ENCODE results near the gene AMMECR1L. TPM values are rescaled to one million over a fixed set of nuclear protein-coding genes. Genes with fewer than 3 reads are reported as not detected.

The AMMECR1L gene
- total and polyA plus RNA-seq, 2 of the 13 experiments (the other 11 are each of a cell fraction or from before 2014, with no cell fraction given) = 9.1 to 14.2 TPM

- TF ChIP-seq KLF6 (CRISPR knock-in tag; IDR thresholded peaks at IDR 0.05) (0 out of 2 replicates have a peak, but pooled peaks have one; percentile 2), ARID5B (CRISPR knock-in tag; IDR thresholded peaks at IDR 0.05) (peak; percentile 11; the same call in 1 of the 2 replicates), ZBTB38 (CRISPR knock-in tag; IDR thresholded peaks at IDR 0.05) (0 out of 2 replicates have a peak, but pooled peaks have one; percentile 5), RBFOX2 (IDR thresholded peaks at IDR 0.05; ENCODE audit: low read depth, low read length) (peak; percentile 6; the same call in 1 of the 2 replicates), STAG1 (CRISPR knock-in tag; IDR thresholded peaks at IDR 0.05) (peak; percentile 13; the same call in 1 of the 2 replicates), ETV6 (CRISPR knock-in tag; conservative IDR thresholded peaks at IDR 0.05) (peak; percentile 9; the same call in 1 of the 2 replicates), SALL1 (CRISPR knock-in tag; IDR thresholded peaks at IDR 0.05) (peak; percentile 1; the same call in 1 of the 2 replicates), ZC3H4 (CRISPR knock-in tag; IDR thresholded peaks at IDR 0.05; ENCODE audit: borderline replicate concordance) (peak; percentile 5; the same call in 1 of the 2 replicates), ZNF331 (CRISPR knock-in tag; IDR thresholded peaks at IDR 0.05) (0 out of 2 replicates have a peak, but pooled peaks have one; percentile 4), KDM2A (CRISPR knock-in tag; IDR thresholded peaks at IDR 0.05; ENCODE audit: borderline replicate concordance, low read depth) (peak; percentile 56; the same call in 1 of the 2 replicates), TAF1 (CRISPR knock-in tag; IDR thresholded peaks at IDR 0.05) (peak; percentile 12; the same call in 1 of the 2 replicates), ZNF430 (CRISPR knock-in tag; IDR thresholded peaks at IDR 0.05) (0 out of 2 replicates have a peak, but pooled peaks have one; percentile 8), DMAP1 (CRISPR knock-in tag; IDR thresholded peaks at IDR 0.05) (0 out of 2 replicates have a peak, but pooled peaks have one; percentile 68), KDM5B (CRISPR knock-in tag; IDR thresholded peaks at IDR 0.05; ENCODE audit: borderline replicate concordance) (0 out of 2 replicates have a peak, but pooled peaks have one; percentile 34), ESRRA (CRISPR knock-in tag; IDR thresholded peaks at IDR 0.05; ENCODE audit: low read depth) (0 out of 2 replicates have a peak, but pooled peaks have one; percentile 5), HMGXB4 (CRISPR knock-in tag; IDR thresholded peaks at IDR 0.05; ENCODE audit: borderline replicate concordance in 1 of 2, low read depth in 1 of 2) (peak in 1 of 2 experiments; percentile 45; a peak in 2 of 4 replicates)
- TF ChIP-seq, protein P1, sequence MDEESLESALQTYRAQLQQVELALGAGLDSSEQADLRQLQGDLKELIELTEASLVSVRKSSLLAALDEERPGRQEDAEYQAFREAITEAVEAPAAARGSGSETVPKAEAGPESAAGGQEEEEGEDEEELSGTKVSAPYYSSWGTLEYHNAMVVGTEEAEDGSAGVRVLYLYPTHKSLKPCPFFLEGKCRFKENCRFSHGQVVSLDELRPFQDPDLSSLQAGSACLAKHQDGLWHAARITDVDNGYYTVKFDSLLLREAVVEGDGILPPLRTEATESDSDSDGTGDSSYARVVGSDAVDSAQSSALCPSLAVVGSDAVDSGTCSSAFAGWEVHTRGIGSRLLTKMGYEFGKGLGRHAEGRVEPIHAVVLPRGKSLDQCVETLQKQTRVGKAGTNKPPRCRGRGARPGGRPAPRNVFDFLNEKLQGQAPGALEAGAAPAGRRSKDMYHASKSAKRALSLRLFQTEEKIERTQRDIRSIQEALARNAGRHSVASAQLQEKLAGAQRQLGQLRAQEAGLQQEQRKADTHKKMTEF (CRISPR knock-in tag; IDR thresholded peaks at IDR 0.05) = peak; percentile 32; the same call in 1 of the 2 replicates
- TF ChIP-seq, protein P2, sequence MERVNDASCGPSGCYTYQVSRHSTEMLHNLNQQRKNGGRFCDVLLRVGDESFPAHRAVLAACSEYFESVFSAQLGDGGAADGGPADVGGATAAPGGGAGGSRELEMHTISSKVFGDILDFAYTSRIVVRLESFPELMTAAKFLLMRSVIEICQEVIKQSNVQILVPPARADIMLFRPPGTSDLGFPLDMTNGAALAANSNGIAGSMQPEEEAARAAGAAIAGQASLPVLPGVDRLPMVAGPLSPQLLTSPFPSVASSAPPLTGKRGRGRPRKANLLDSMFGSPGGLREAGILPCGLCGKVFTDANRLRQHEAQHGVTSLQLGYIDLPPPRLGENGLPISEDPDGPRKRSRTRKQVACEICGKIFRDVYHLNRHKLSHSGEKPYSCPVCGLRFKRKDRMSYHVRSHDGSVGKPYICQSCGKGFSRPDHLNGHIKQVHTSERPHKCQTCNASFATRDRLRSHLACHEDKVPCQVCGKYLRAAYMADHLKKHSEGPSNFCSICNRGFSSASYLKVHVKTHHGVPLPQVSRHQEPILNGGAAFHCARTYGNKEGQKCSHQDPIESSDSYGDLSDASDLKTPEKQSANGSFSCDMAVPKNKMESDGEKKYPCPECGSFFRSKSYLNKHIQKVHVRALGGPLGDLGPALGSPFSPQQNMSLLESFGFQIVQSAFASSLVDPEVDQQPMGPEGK (CRISPR knock-in tag; IDR thresholded peaks at IDR 0.05) = 0 out of 2 replicates have a peak, but pooled peaks have one; percentile 43
- TF ChIP-seq, protein P3, sequence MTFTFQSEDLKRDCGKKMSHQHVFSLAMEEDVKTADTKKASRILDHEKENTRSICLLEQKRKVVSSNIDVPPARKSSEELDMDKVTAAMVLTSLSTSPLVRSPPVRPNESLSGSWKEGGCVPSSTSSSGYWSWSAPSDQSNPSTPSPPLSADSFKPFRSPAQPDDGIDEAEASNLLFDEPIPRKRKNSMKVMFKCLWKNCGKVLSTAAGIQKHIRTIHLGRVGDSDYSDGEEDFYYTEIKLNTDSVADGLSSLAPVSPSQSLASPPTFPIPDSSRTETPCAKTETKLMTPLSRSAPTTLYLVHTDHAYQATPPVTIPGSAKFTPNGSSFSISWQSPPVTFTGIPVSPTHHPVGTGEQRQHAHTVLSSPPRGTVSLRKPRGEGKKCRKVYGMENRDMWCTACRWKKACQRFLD (CRISPR knock-in tag; IDR thresholded peaks at IDR 0.05; ENCODE audit: borderline replicate concordance) = 0 out of 2 replicates have a peak, but pooled peaks have one; percentile 41
Measured at GRCh38 chr2:127886593-127886935, 808 bp upstream of the AMMECR1L start (continued).

All from HepG2 (cell line).